ENCODE results near the gene SLC26A4. TPM values are rescaled to one million over a fixed set of nuclear protein-coding genes. Genes with fewer than 3 reads are reported as not detected.

SLC26A4 gene
- total RNA-seq, 5 donors from 2014 or later (not counting 1 experiment from before 2014, with no cell fraction given) = 0.10 to 1.1 (median 0.60) TPM; not detected in 2

DNA sequence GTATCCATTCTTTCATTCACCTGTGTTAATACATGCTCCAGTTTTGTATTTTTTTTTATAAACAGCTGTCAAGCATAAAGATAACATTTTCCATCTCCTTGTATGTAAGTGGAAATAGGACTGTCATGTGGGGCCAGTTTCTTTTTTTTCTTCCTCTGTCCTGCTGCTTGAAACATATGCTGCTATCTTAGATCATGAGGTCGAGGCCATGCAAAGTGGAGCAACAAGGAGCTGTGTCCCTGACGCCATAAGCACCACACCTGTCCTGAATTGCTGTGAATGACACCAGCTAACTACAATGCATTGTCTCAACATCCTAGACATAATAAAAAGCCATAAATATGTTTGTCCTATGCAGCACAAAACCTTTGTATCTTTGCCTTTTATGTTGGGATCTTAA, 37.7 kb upstream of the SLC26A4 start:
- no peaks in the 10 kb centered on the region for H3K27me3 Mint-ChIP-seq
- H3K9me3 ChIP-seq = no peaks in the 10 kb centered on the region
- no peak overlapping the region for H3K27ac Mint-ChIP-seq
- peaks cover 0 to 5% (median 2%) of the 10 kb centered on the region in 3 donors for H3K9me3 Mint-ChIP-seq
- 83% methylated on average over 1 of the region's 2 CpGs for WGBS (ENCODE audit: insufficient coverage)
- H3K4me1 Mint-ChIP-seq = no peaks in the 10 kb centered on the region
- ChIA-PET CTCF (no interaction called here), POLR2A (no interaction called here)
- ATAC-seq (replicated peaks in 1 of 4) = no peak
- H3K36me3 ChIP-seq (ENCODE audit: control insufficient read depth in 2 of 2, extremely low read depth in 1 of 2, insufficient read depth in 1 of 2, low read length in 1 of 2) = no peaks in the 10 kb centered on the region
- no peak overlapping the region for H3K4me3 ChIP-seq (ENCODE audit: control insufficient read depth in 1 of 2, extremely low read depth in 1 of 2, low read length in 1 of 2)
- no peaks in the 10 kb centered on the region for H3K4me1 ChIP-seq (ENCODE audit: control insufficient read depth in 1 of 2, extremely low read depth in 1 of 2, insufficient read depth in 2 of 2, low read length in 2 of 2)
- no peak for DNase-seq
- peaks cover 5% of the 10 kb centered on the region for H3K36me3 Mint-ChIP-seq
- H3K4me3 Mint-ChIP-seq = no peak overlapping the region
- H3K27me3 ChIP-seq (replicated peaks in 1 of 2; ENCODE audit: control insufficient read depth in 2 of 2, extremely low read depth in 1 of 2, insufficient read depth in 2 of 2, low read length in 1 of 2) = no peaks in the 10 kb centered on the region
- no peak overlapping the region for H3K27ac ChIP-seq (ENCODE audit: low read length)

- H3K27me3 ChIP-seq (replicated peaks in 1 of 2; ENCODE audit: control insufficient read depth in 2 of 2, extremely low read depth in 1 of 2, insufficient read depth in 2 of 2, low read length in 1 of 2) = no peaks in the 10 kb centered on the region
- no peak for ATAC-seq (replicated peaks in 1 of 4)
- H3K4me3 ChIP-seq (ENCODE audit: control insufficient read depth in 1 of 2, extremely low read depth in 1 of 2, low read length in 1 of 2) = no peak overlapping the region
- ChIA-PET CTCF (no interaction called here), POLR2A (no interaction called here)
- peaks cover 0 to 5% (median 2%) of the 10 kb centered on the region in 3 donors for H3K9me3 Mint-ChIP-seq
- H3K36me3 ChIP-seq (ENCODE audit: control insufficient read depth in 2 of 2, extremely low read depth in 1 of 2, insufficient read depth in 1 of 2, low read length in 1 of 2) = no peaks in the 10 kb centered on the region
- no peaks in the 10 kb centered on the region for H3K27me3 Mint-ChIP-seq
- H3K27ac Mint-ChIP-seq = no peak overlapping the region
- WGBS (ENCODE audit: insufficient coverage) = 100% methylated on average over 1 of the region's 4 CpGs
- no peaks in the 10 kb centered on the region for H3K4me1 ChIP-seq (ENCODE audit: control insufficient read depth in 1 of 2, extremely low read depth in 1 of 2, insufficient read depth in 2 of 2, low read length in 2 of 2)
- H3K27ac ChIP-seq (ENCODE audit: low read length) = no peak overlapping the region
- DNase-seq = no peak
- no peaks in the 10 kb centered on the region for H3K9me3 ChIP-seq
- H3K36me3 Mint-ChIP-seq = peaks cover 27% of the 10 kb centered on the region
- no peaks in the 10 kb centered on the region for H3K4me1 Mint-ChIP-seq
- no peak overlapping the region for H3K4me3 Mint-ChIP-seq
Observed at GRCh38 chr7:107627002-107627401, 33.6 kb upstream of the SLC26A4 start.

- no peaks in the 10 kb centered on the region for H3K4me1 ChIP-seq (ENCODE audit: control insufficient read depth in 1 of 2, extremely low read depth in 1 of 2, insufficient read depth in 2 of 2, low read length in 2 of 2)
- ChIA-PET POLR2A (no interaction called here), CTCF (no interaction called here)
- Mint-ChIP-seq H3K4me1 (no peaks in the 10 kb centered on the region), H3K9me3 (peaks cover 0 to 5% (median 2%) of the 10 kb centered on the region in 3 donors), H3K27ac (no peak overlapping the region), H3K4me3 (no peak overlapping the region), H3K36me3 (peaks cover 30% of the 10 kb centered on the region), H3K27me3 (no peaks in the 10 kb centered on the region)
- H3K36me3 ChIP-seq (ENCODE audit: control insufficient read depth in 2 of 2, extremely low read depth in 1 of 2, insufficient read depth in 1 of 2, low read length in 1 of 2) = no peaks in the 10 kb centered on the region
- DNase-seq (peak in 1 of 35 experiments; percentile 5), ATAC-seq (replicated peaks in 1 of 4) (no peak)
- no peaks in the 10 kb centered on the region for H3K27me3 ChIP-seq (replicated peaks in 1 of 2; ENCODE audit: control insufficient read depth in 2 of 2, extremely low read depth in 1 of 2, insufficient read depth in 2 of 2, low read length in 1 of 2)
- no peak overlapping the region for H3K4me3 ChIP-seq (ENCODE audit: control insufficient read depth in 1 of 2, extremely low read depth in 1 of 2, low read length in 1 of 2)
- H3K27ac ChIP-seq (ENCODE audit: low read length) = no peak overlapping the region
- H3K9me3 ChIP-seq = no peaks in the 10 kb centered on the region
- WGBS (ENCODE audit: insufficient coverage) = 83% methylated on average over 7 of the region's 8 CpGs
Observed at GRCh38 chr7:107628461-107629064, 32.1 kb upstream of the SLC26A4 start.

GRCh38 chr7:107630342-107630741, 30.3 kb upstream of the SLC26A4 start:
- Mint-ChIP-seq H3K36me3 (peaks cover 30% of the 10 kb centered on the region), H3K27ac (no peak overlapping the region), H3K9me3 (peaks cover 0 to 5% (median 2%) of the 10 kb centered on the region in 3 donors), H3K27me3 (peaks cover 3 to 4% of the 10 kb centered on the region in 2 donors), H3K4me3 (no peak overlapping the region), H3K4me1 (no peaks in the 10 kb centered on the region)
- DNase-seq (no peak), ATAC-seq (replicated peaks in 1 of 4) (no peak)
- ChIA-PET POLR2A (no interaction called here), CTCF (no interaction called here)
- Histone ChIP-seq H3K27ac (ENCODE audit: low read length) (no peak overlapping the region), H3K27me3 (replicated peaks in 1 of 2; ENCODE audit: control insufficient read depth in 2 of 2, extremely low read depth in 1 of 2, insufficient read depth in 2 of 2, low read length in 1 of 2) (no peaks in the 10 kb centered on the region), H3K4me1 (ENCODE audit: control insufficient read depth in 1 of 2, extremely low read depth in 1 of 2, insufficient read depth in 2 of 2, low read length in 2 of 2) (no peaks in the 10 kb centered on the region), H3K9me3 (no peaks in the 10 kb centered on the region), H3K4me3 (ENCODE audit: control insufficient read depth in 1 of 2, extremely low read depth in 1 of 2, low read length in 1 of 2) (no peak overlapping the region), H3K36me3 (ENCODE audit: control insufficient read depth in 2 of 2, extremely low read depth in 1 of 2, insufficient read depth in 1 of 2, low read length in 1 of 2) (no peaks in the 10 kb centered on the region)
- WGBS (ENCODE audit: insufficient coverage) = 86% methylated on average over 1 of the region's 8 CpGs

- Mint-ChIP-seq H3K9me3 (peaks cover 0 to 5% (median 2%) of the 10 kb centered on the region in 3 donors), H3K27me3 (peaks cover 4% of the 10 kb centered on the region in 2 donors), H3K4me3 (no peak overlapping the region), H3K36me3 (peaks cover 30% of the 10 kb centered on the region), H3K4me1 (no peaks in the 10 kb centered on the region), H3K27ac (no peak overlapping the region)
- ChIA-PET POLR2A (no interaction called here), CTCF (no interaction called here)
- Histone ChIP-seq H3K4me1 (ENCODE audit: control insufficient read depth in 1 of 2, extremely low read depth in 1 of 2, insufficient read depth in 2 of 2, low read length in 2 of 2) (no peaks in the 10 kb centered on the region), H3K4me3 (ENCODE audit: control insufficient read depth in 1 of 2, extremely low read depth in 1 of 2, low read length in 1 of 2) (no peak overlapping the region), H3K9me3 (no peaks in the 10 kb centered on the region), H3K36me3 (ENCODE audit: control insufficient read depth in 2 of 2, extremely low read depth in 1 of 2, insufficient read depth in 1 of 2, low read length in 1 of 2) (no peaks in the 10 kb centered on the region), H3K27ac (ENCODE audit: low read length) (no peak overlapping the region), H3K27me3 (replicated peaks in 1 of 2; ENCODE audit: control insufficient read depth in 2 of 2, extremely low read depth in 1 of 2, insufficient read depth in 2 of 2, low read length in 1 of 2) (no peaks in the 10 kb centered on the region)
- DNase-seq (no peak), ATAC-seq (replicated peaks in 1 of 4) (no peak)
- WGBS (ENCODE audit: insufficient coverage) = over 99% methylated on average over 10 of the region's 12 CpGs
Observed at GRCh38 chr7:107631588-107632491, 28.8 kb upstream of the SLC26A4 start.

GRCh38 chr7:107632492-107632865, 28.1 kb upstream of the SLC26A4 start:
- Mint-ChIP-seq H3K27me3 (peaks cover 4% of the 10 kb centered on the region in 2 donors), H3K4me1 (no peaks in the 10 kb centered on the region), H3K27ac (no peak overlapping the region), H3K36me3 (peaks cover 25% of the 10 kb centered on the region), H3K4me3 (no peak overlapping the region), H3K9me3 (no peaks in the 10 kb centered on the region)
- DNase-seq (no peak), ATAC-seq (replicated peaks in 1 of 4) (no peak)
- H3K4me1 ChIP-seq (ENCODE audit: control insufficient read depth in 1 of 2, extremely low read depth in 1 of 2, insufficient read depth in 2 of 2, low read length in 2 of 2) = no peaks in the 10 kb centered on the region
- H3K27me3 ChIP-seq (replicated peaks in 1 of 2; ENCODE audit: control insufficient read depth in 2 of 2, extremely low read depth in 1 of 2, insufficient read depth in 2 of 2, low read length in 1 of 2) = no peaks in the 10 kb centered on the region
- 94% methylated on average over 2 of the region's 2 CpGs for WGBS (ENCODE audit: insufficient coverage)
- no peak overlapping the region for H3K4me3 ChIP-seq (ENCODE audit: control insufficient read depth in 1 of 2, extremely low read depth in 1 of 2, low read length in 1 of 2)
- POLR2A ChIA-PET = no interaction called here
- CTCF ChIA-PET = no interaction called here
- H3K36me3 ChIP-seq (ENCODE audit: control insufficient read depth in 2 of 2, extremely low read depth in 1 of 2, insufficient read depth in 1 of 2, low read length in 1 of 2) = no peaks in the 10 kb centered on the region
- H3K27ac ChIP-seq (ENCODE audit: low read length) = no peak overlapping the region
- no peaks in the 10 kb centered on the region for H3K9me3 ChIP-seq

Data from T-cell (primary cell).